ENCODE data around the gene SERP2. TPM values are rescaled to one million over a fixed set of nuclear protein-coding genes. Genes with fewer than 3 reads are reported as not detected.

The SERP2 gene
- total and polyA plus RNA-seq, 2 donors (not counting 3 experiments of a cell fraction or from before 2014, with no cell fraction given), result 0.30 TPM; not detected in 1

DNA sequence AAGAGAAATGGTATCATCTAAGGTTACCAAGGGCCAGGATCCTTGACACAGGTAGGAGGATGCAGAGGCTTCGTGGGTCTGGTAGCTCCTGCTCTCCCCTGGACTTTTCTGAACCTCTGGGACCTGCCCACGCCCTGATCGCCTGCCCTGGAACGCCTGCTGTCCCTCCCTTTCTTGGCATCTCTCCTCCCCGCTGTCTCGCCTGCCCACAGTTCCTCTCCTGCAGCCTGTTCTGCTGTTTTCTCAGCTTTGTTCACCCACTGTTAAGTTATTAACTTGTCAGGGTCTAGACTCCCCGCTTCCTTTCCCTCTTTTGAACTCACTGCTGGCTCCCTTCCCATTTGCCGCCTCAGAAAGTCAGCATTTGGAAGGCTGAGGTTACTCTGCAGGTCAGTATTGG, 19.8 kb downstream of the SERP2 start:
- Histone ChIP-seq H2AFZ (ENCODE audit: low read depth, low read length) (peak overlapping the region; percentile 36), H3K4me3 (replicated peaks in 1 of 3; ENCODE audit: insufficient read depth in 1 of 3, low read depth in 1 of 3, low read length in 3 of 3) (no peak overlapping the region), H3K36me3 (ENCODE audit: control insufficient read depth in 2 of 2, extremely low read depth in 1 of 2, insufficient read depth in 2 of 2, low read length in 2 of 2) (no peaks in the 10 kb centered on the region), H3K27ac (ENCODE audit: insufficient read depth, low read depth, low read length) (no peak overlapping the region), H3K27me3 (ENCODE audit: control insufficient read depth in 2 of 2, insufficient read depth in 2 of 2, low read length in 2 of 2) (peaks cover 0 to 3% of the 10 kb centered on the region in 2 experiments), H3K79me2 (ENCODE audit: control insufficient read depth, insufficient read depth, low read length) (no peaks in the 10 kb centered on the region), H3K9ac (replicated peaks; ENCODE audit: extremely low read depth, insufficient read depth, low read length) (no peak overlapping the region), H3K9me1 (replicated peaks; ENCODE audit: control insufficient read depth, extremely low read depth, insufficient read depth, low read length) (no peaks in the 10 kb centered on the region), H3K4me1 (ENCODE audit: control insufficient read depth, extremely low read depth, insufficient read depth, low read length) (no peaks in the 10 kb centered on the region), H3K9me3 (replicated peaks; ENCODE audit: control insufficient read depth, insufficient read depth, low read length) (no peaks in the 10 kb centered on the region), H4K20me1 (replicated peaks; ENCODE audit: control insufficient read depth, extremely low read depth, insufficient read depth, low read length) (no peaks in the 10 kb centered on the region), H3K4me2 (ENCODE audit: insufficient read depth, low read length) (no peak overlapping the region)
- DNase-seq (ENCODE audit: low read depth, low spot score) (peak; percentile 55), FAIRE-seq (no peak)
- dilution Hi-C loops (cut with MboI; ENCODE audit: extremely low pct_ligation_motif_present, low sequenced_read_pairs), result no loop called here
- ChIA-PET POLR2A (interaction anchor here (1.1 kb wide), 1 partner anchor 42 kb away, joined by 3 read pairs; no protein-coding TSS in a partner anchor), CTCF (no interaction called here)
- BruUV-seq (replicated peaks), result no TSS peak
- TF ChIP-seq GATA2 (IDR thresholded peaks at IDR 0.05; ENCODE audit: insufficient read depth, insufficient read length, low read depth, low read length), result no peak
- no peak for TF ChIP-seq EZH2 (IDR thresholded peaks at IDR 0.05; ENCODE audit: borderline replicate concordance, low read depth, low read length, severe bottlenecking)
- no peak for TF ChIP-seq POLR2AphosphoS5 (IDR thresholded peaks at IDR 0.05; ENCODE audit: insufficient read depth, low read depth, low read length)
- TF ChIP-seq JUN (IDR thresholded peaks at IDR 0.05; ENCODE audit: borderline replicate concordance, insufficient read depth, insufficient read length, low read depth), result no peak
- no peak for TF ChIP-seq POLR2A (IDR thresholded peaks at IDR 0.05; ENCODE audit: low read depth, low read length)
- TF ChIP-seq FOS (IDR thresholded peaks at IDR 0.05; ENCODE audit: borderline replicate concordance, insufficient read depth, low read length), result no peak
- TF ChIP-seq, protein P1, sequence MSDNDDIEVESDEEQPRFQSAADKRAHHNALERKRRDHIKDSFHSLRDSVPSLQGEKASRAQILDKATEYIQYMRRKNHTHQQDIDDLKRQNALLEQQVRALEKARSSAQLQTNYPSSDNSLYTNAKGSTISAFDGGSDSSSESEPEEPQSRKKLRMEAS (IDR thresholded peaks at IDR 0.05; ENCODE audit: insufficient read depth, insufficient read length), result no peak
- no peak for TF ChIP-seq MYC (IDR thresholded peaks at IDR 0.05; ENCODE audit: low read depth, low read length)
- TF ChIP-seq, protein P2, sequence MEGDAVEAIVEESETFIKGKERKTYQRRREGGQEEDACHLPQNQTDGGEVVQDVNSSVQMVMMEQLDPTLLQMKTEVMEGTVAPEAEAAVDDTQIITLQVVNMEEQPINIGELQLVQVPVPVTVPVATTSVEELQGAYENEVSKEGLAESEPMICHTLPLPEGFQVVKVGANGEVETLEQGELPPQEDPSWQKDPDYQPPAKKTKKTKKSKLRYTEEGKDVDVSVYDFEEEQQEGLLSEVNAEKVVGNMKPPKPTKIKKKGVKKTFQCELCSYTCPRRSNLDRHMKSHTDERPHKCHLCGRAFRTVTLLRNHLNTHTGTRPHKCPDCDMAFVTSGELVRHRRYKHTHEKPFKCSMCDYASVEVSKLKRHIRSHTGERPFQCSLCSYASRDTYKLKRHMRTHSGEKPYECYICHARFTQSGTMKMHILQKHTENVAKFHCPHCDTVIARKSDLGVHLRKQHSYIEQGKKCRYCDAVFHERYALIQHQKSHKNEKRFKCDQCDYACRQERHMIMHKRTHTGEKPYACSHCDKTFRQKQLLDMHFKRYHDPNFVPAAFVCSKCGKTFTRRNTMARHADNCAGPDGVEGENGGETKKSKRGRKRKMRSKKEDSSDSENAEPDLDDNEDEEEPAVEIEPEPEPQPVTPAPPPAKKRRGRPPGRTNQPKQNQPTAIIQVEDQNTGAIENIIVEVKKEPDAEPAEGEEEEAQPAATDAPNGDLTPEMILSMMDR (IDR thresholded peaks at IDR 0.05; ENCODE audit: extremely low read depth in 1 of 2, insufficient read depth in 1 of 2, low read depth in 1 of 2, low read length in 2 of 2), result no peak
- intact Hi-C loops (cut with micrococcal nuclease), result no loop called here

Measured in endothelial cell of umbilical vein (primary cell).